GM19468 (cell line): ENCODE measurements around the gene MRPL10.

ENCODE experiments used
- ATAC-seq: cut with Tn5 transposase; IDR thresholded peaks from one replicate; pipeline ENCODE4 v1.9.1; 2021; ENCODE audit warnings: mild to moderate bottlenecking, moderate library complexity, moderate number of reproducible peaks; ENCODE audit not compliant: unreplicated experiment; ENCODE audit errors: extremely low read depth

Gene MRPL10

GRCh38 chr17:47831003-47831933, at the start of gene MRPL10, which contains the start of gene LRRC46:
TSS of gene MRPL10 (minus strand) at chr17:47831541. CDS start at chr17:47831511, 30 bp downstream.
TSS of gene LRRC46 (plus strand) at chr17:47831670. CDS start at chr17:47831990, 320 bp downstream.
- ATAC-seq: peak; percentile 77

- ATAC-seq: no peak
Observed at GRCh38 chr17:47879776-47880454, 48.6 kb upstream of the MRPL10 start.

GRCh38 chr17:47879028-47879585, 47.8 kb upstream of the MRPL10 start:
- ATAC-seq: no peak

GRCh38 chr17:47878203-47879027, 47.1 kb upstream of the MRPL10 start:
- no peak for ATAC-seq

GRCh38 chr17:47877368-47878034, 46.2 kb upstream of the MRPL10 start:
- no peak for ATAC-seq

GRCh38 chr17:47875011-47875985, 44.0 kb upstream of the MRPL10 start:
- ATAC-seq: no peak

- no peak for ATAC-seq
Observed at GRCh38 chr17:47873200-47874090, 42.1 kb upstream of the MRPL10 start.

GRCh38 chr17:47872651-47873161, 41.4 kb upstream of the MRPL10 start:
- ATAC-seq: no peak

- ATAC-seq: no peak
Observed at GRCh38 chr17:47872019-47872650, 40.8 kb upstream of the MRPL10 start.

GRCh38 chr17:47871048-47871447, 39.7 kb upstream of the MRPL10 start:
- ATAC-seq: no peak

GRCh38 chr17:47870056-47870455, 38.7 kb upstream of the MRPL10 start:
- no peak for ATAC-seq

- no peak for ATAC-seq
Observed at GRCh38 chr17:47869114-47869513, 37.8 kb upstream of the MRPL10 start.

- no peak for ATAC-seq
Observed at GRCh38 chr17:47867813-47868533, 36.6 kb upstream of the MRPL10 start.

GRCh38 chr17:47866941-47867340, 35.6 kb upstream of the MRPL10 start:
- ATAC-seq: no peak

GRCh38 chr17:47864791-47865216, 33.5 kb upstream of the MRPL10 start:
- no peak for ATAC-seq
